HepG2 (cell line): ENCODE measurements around the gene KLF12. TPM values are rescaled to one million over a fixed set of nuclear protein-coding genes. Genes with fewer than 3 reads are reported as not detected.

Experiments
- BCL6 ChIP-seq: IDR thresholded peaks from 2 replicates; pipeline ENCODE4 v1.6.1; 2016; ENCODE audit warnings: missing genetic modification reagents, missing compliant biosample characterization
- CBX2 ChIP-seq, 2 experiments: fragments of 200-600 bp in 1 of 2; sonication (generic); formaldehyde crosslinking in 1 of 2; IDR thresholded peaks; 2 replicates each; pipeline versions ENCODE4 v1.7.0 to v1.8.1; 2018 to 2022; ENCODE audit warnings: low read depth in 2 of 2, low read length in 1 of 2, mild to moderate bottlenecking in 1 of 2, missing genetic modification reagents in 1 of 2
- ESRRA ChIP-seq: sonication (generic); formaldehyde crosslinking; IDR thresholded peaks from 2 replicates; pipeline ENCODE4 v1.5.1; 2020; ENCODE audit warnings: mild to moderate bottlenecking, low read depth, missing genetic modification reagents
- FOXA3 ChIP-seq: IDR thresholded peaks from 2 replicates; pipeline ENCODE4 v1.6.1; 2016; ENCODE audit warnings: missing genetic modification reagents, missing compliant biosample characterization
- GATAD2A ChIP-seq: IDR thresholded peaks from 2 replicates; pipeline ENCODE4 v1.6.1; 2016
- IKZF1 ChIP-seq: fragments of 450-650 bp; IDR thresholded peaks from 2 replicates; pipeline ENCODE4 v1.7.1; 2016
- IRX3 ChIP-seq: sonication (generic); formaldehyde crosslinking; IDR thresholded peaks from 2 replicates; pipeline ENCODE4 v1.8.1; 2023; ENCODE audit warnings: mild to moderate bottlenecking, low read depth, missing genetic modification reagents, borderline replicate concordance
- ISL2 ChIP-seq: sonication (generic); formaldehyde crosslinking; IDR thresholded peaks from 2 replicates; pipeline ENCODE4 v1.5.0; 2020; ENCODE audit warnings: missing genetic modification reagents
- MYNN ChIP-seq: sonication (generic); formaldehyde crosslinking; IDR thresholded peaks from 2 replicates; pipeline ENCODE4 v1.4.0; 2020; ENCODE audit warnings: mild to moderate bottlenecking, low read depth, missing genetic modification reagents
- RCOR2 ChIP-seq: IDR thresholded peaks from 2 replicates; pipeline ENCODE4 v1.6.1; 2016; ENCODE audit warnings: missing biosample characterization, missing genetic modification reagents
- SP5 ChIP-seq: IDR thresholded peaks from 2 replicates; pipeline ENCODE4 v1.6.1; 2016; ENCODE audit warnings: low read depth, borderline replicate concordance
- TEAD3 ChIP-seq: optimal IDR thresholded peaks from 2 replicates; pipeline ENCODE3; 2016; ENCODE audit warnings: borderline replicate concordance
- ZNF30 ChIP-seq: sonication (generic); formaldehyde crosslinking; IDR thresholded peaks from 2 replicates; pipeline ENCODE4 v1.5.0; 2020; ENCODE audit warnings: mild to moderate bottlenecking, missing genetic modification reagents
- ZNF331 ChIP-seq: sonication (generic); formaldehyde crosslinking; IDR thresholded peaks from 2 replicates; pipeline ENCODE4 v1.4.0; 2020; ENCODE audit warnings: missing genetic modification reagents
- ZNF570 ChIP-seq: sonication (generic); formaldehyde crosslinking; IDR thresholded peaks from 2 replicates; pipeline ENCODE4 v1.4.0; 2020; ENCODE audit warnings: mild to moderate bottlenecking, missing genetic modification reagents, borderline replicate concordance
- polyA plus RNA-seq, 8 experiments: library from polyadenylated mRNA; depleted of rRNA in 3 of 8; stranded (reverse) in 7 of 8; unstranded in 1 of 8; fragments of >200 nt; fragmentation: Illumina TruSeq in 4 of 8; extraction: Trizol in 4 of 8; gene quantifications; 2 replicates each; pipeline versions ENCODE4 v1.2.1 to v1.2.3, GENCODE V29; 2011 to 2016; ENCODE audit warnings: low read depth in 4 of 8, missing spikeins in 1 of 8, mixed read lengths in 1 of 8; ENCODE audit not compliant: insufficient read depth in 1 of 8
- total RNA-seq, 5 experiments: library from RNA; depleted of rRNA; stranded (reverse); fragments of >200 nt; fragmentation: Illumina TruSeq; extraction: Trizol; gene quantifications; 2 replicates each; pipeline ENCODE4 v1.2.3, GENCODE V29; 2016; ENCODE audit warnings: low read depth in 1 of 5
- TF ChIP-seq, protein P1 (sequence below), 2 experiments: IDR thresholded peaks; 2 replicates each; pipeline ENCODE4 v1.6.1; 2011 to 2012; ENCODE audit warnings: low read length in 2 of 2, borderline replicate concordance in 1 of 2, low read depth in 1 of 2, mild to moderate bottlenecking in 1 of 2, moderate library complexity in 1 of 2
- TF ChIP-seq, protein P2 (sequence below): IDR thresholded peaks from 2 replicates; pipeline ENCODE4 v1.4.0; 2020; ENCODE audit warnings: mild to moderate bottlenecking, missing genetic modification reagents
- TF ChIP-seq, protein P3 (sequence below): sonication (generic); formaldehyde crosslinking; IDR thresholded peaks from 2 replicates; pipeline ENCODE4 v1.4.0; 2020; ENCODE audit warnings: missing genetic modification reagents

Gene KLF12
- total and polyA plus RNA-seq, 2 of the 13 experiments (the other 11 are each of a cell fraction or from before 2014, with no cell fraction given), result 0.66 to 1.5 TPM

DNA sequence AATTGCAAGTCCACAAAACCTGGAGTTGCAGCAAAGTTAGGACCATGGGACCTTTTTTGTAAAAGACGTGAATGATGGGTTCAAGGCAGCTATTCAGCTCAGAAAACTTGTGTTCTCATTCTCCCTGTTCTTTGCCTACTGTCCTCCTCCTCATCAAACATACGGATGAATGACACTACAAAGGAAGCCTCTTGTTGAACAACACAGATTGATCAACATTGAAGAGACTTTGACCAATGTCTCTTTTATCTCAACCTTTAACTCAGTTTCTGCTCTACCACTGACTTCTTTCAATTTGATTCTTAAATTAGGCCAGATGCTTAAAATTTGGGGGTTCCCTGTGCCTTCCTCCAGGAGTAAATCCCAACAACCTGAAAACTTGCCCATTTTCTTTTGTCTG lies 27.9 kb upstream of the KLF12 start (continued):
- TF ChIP-seq, protein P1, sequence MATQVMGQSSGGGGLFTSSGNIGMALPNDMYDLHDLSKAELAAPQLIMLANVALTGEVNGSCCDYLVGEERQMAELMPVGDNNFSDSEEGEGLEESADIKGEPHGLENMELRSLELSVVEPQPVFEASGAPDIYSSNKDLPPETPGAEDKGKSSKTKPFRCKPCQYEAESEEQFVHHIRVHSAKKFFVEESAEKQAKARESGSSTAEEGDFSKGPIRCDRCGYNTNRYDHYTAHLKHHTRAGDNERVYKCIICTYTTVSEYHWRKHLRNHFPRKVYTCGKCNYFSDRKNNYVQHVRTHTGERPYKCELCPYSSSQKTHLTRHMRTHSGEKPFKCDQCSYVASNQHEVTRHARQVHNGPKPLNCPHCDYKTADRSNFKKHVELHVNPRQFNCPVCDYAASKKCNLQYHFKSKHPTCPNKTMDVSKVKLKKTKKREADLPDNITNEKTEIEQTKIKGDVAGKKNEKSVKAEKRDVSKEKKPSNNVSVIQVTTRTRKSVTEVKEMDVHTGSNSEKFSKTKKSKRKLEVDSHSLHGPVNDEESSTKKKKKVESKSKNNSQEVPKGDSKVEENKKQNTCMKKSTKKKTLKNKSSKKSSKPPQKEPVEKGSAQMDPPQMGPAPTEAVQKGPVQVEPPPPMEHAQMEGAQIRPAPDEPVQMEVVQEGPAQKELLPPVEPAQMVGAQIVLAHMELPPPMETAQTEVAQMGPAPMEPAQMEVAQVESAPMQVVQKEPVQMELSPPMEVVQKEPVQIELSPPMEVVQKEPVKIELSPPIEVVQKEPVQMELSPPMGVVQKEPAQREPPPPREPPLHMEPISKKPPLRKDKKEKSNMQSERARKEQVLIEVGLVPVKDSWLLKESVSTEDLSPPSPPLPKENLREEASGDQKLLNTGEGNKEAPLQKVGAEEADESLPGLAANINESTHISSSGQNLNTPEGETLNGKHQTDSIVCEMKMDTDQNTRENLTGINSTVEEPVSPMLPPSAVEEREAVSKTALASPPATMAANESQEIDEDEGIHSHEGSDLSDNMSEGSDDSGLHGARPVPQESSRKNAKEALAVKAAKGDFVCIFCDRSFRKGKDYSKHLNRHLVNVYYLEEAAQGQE (IDR thresholded peaks at IDR 0.05; ENCODE audit: borderline replicate concordance in 1 of 2, low read depth in 1 of 2, low read length in 2 of 2), result 0 out of 4 replicates have a peak, but pooled peaks of 1 of the 2 experiments have one; percentile 15
- TF ChIP-seq, protein P2, sequence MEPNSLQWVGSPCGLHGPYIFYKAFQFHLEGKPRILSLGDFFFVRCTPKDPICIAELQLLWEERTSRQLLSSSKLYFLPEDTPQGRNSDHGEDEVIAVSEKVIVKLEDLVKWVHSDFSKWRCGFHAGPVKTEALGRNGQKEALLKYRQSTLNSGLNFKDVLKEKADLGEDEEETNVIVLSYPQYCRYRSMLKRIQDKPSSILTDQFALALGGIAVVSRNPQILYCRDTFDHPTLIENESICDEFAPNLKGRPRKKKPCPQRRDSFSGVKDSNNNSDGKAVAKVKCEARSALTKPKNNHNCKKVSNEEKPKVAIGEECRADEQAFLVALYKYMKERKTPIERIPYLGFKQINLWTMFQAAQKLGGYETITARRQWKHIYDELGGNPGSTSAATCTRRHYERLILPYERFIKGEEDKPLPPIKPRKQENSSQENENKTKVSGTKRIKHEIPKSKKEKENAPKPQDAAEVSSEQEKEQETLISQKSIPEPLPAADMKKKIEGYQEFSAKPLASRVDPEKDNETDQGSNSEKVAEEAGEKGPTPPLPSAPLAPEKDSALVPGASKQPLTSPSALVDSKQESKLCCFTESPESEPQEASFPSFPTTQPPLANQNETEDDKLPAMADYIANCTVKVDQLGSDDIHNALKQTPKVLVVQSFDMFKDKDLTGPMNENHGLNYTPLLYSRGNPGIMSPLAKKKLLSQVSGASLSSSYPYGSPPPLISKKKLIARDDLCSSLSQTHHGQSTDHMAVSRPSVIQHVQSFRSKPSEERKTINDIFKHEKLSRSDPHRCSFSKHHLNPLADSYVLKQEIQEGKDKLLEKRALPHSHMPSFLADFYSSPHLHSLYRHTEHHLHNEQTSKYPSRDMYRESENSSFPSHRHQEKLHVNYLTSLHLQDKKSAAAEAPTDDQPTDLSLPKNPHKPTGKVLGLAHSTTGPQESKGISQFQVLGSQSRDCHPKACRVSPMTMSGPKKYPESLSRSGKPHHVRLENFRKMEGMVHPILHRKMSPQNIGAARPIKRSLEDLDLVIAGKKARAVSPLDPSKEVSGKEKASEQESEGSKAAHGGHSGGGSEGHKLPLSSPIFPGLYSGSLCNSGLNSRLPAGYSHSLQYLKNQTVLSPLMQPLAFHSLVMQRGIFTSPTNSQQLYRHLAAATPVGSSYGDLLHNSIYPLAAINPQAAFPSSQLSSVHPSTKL (CRISPR knock-in tag), result peak; percentile 88
- TF ChIP-seq MYNN (CRISPR knock-in tag), result no peak
- TF ChIP-seq, protein P3, sequence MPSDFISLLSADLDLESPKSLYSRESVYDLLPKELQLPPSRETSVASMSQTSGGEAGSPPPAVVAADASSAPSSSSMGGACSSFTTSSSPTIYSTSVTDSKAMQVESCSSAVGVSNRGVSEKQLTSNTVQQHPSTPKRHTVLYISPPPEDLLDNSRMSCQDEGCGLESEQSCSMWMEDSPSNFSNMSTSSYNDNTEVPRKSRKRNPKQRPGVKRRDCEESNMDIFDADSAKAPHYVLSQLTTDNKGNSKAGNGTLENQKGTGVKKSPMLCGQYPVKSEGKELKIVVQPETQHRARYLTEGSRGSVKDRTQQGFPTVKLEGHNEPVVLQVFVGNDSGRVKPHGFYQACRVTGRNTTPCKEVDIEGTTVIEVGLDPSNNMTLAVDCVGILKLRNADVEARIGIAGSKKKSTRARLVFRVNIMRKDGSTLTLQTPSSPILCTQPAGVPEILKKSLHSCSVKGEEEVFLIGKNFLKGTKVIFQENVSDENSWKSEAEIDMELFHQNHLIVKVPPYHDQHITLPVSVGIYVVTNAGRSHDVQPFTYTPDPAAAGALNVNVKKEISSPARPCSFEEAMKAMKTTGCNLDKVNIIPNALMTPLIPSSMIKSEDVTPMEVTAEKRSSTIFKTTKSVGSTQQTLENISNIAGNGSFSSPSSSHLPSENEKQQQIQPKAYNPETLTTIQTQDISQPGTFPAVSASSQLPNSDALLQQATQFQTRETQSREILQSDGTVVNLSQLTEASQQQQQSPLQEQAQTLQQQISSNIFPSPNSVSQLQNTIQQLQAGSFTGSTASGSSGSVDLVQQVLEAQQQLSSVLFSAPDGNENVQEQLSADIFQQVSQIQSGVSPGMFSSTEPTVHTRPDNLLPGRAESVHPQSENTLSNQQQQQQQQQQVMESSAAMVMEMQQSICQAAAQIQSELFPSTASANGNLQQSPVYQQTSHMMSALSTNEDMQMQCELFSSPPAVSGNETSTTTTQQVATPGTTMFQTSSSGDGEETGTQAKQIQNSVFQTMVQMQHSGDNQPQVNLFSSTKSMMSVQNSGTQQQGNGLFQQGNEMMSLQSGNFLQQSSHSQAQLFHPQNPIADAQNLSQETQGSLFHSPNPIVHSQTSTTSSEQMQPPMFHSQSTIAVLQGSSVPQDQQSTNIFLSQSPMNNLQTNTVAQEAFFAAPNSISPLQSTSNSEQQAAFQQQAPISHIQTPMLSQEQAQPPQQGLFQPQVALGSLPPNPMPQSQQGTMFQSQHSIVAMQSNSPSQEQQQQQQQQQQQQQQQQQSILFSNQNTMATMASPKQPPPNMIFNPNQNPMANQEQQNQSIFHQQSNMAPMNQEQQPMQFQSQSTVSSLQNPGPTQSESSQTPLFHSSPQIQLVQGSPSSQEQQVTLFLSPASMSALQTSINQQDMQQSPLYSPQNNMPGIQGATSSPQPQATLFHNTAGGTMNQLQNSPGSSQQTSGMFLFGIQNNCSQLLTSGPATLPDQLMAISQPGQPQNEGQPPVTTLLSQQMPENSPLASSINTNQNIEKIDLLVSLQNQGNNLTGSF (CRISPR knock-in tag), result no peak
- TF ChIP-seq IRX3 (CRISPR knock-in tag), result no peak
- TF ChIP-seq BCL6 (CRISPR knock-in tag), result peak; percentile 63
- TF ChIP-seq ZNF331 (CRISPR knock-in tag), result no peak
- TF ChIP-seq GATAD2A, result peak; percentile 73
- TF ChIP-seq SP5 (CRISPR knock-in tag), result peak; percentile 31; the same call in 1 of the 2 replicates
- peak; percentile 53 for TF ChIP-seq TEAD3 (CRISPR knock-in tag)
- TF ChIP-seq CBX2 (IDR thresholded peaks at IDR 0.05; ENCODE audit: low read depth, low read length), result no peak
- no peak for TF ChIP-seq CBX2 (CRISPR knock-in tag; IDR thresholded peaks at IDR 0.05; ENCODE audit: low read depth)
- TF ChIP-seq RCOR2, result peak; percentile 74; the same call in 1 of the 2 replicates
- peak; percentile 72 for TF ChIP-seq ISL2
- peak; percentile 84 for TF ChIP-seq FOXA3
- no peak for TF ChIP-seq IKZF1
- no peak for TF ChIP-seq ESRRA (CRISPR knock-in tag)
- TF ChIP-seq ZNF570 (CRISPR knock-in tag), result no peak
- TF ChIP-seq ZNF30 (CRISPR knock-in tag), result no peak
